Keratinocyte (primary cell): Measurements from ENCODE around the gene NGDN. TPM values are rescaled to one million over a fixed set of nuclear protein-coding genes. Genes with fewer than 3 reads are reported as not detected.

Experiments used
- DNase-seq: peaks from one replicate; pipeline ENCODE4 v3.0.0-alpha.2; 2011; ENCODE audit warnings: low read depth, missing footprints, low spot score
- FAIRE-seq: peaks from 2 replicates; lab custom pipeline; 2011; peaks lifted over from hg19 to GRCh38; lab: Jason Lieb, UNC
- H2AFZ ChIP-seq: 2 replicates; pipeline ENCODE4 v1.6.0; 2012; ENCODE audit warnings: low read length, control low read depth, inconsistent platforms; ENCODE audit not compliant: control insufficient read depth
- H3K27ac ChIP-seq: 2 replicates; pipeline ENCODE4 v1.5.1; 2011; ENCODE audit warnings: low read length; ENCODE audit not compliant: control insufficient read depth, insufficient read depth
- H3K27me3 ChIP-seq: 3 replicates; pipeline ENCODE4 v1.6.0; 2011; ENCODE audit warnings: low read length; ENCODE audit not compliant: control insufficient read depth, insufficient read depth; ENCODE audit errors: extremely low read depth
- H3K36me3 ChIP-seq, 2 experiments: 2 replicates in 1 of 2; 3 replicates in 1 of 2; pipeline ENCODE4 v1.5.1; 2011; ENCODE audit warnings: low read length in 2 of 2, mild to moderate bottlenecking in 1 of 2; ENCODE audit not compliant: control insufficient read depth in 2 of 2, insufficient read depth in 2 of 2; ENCODE audit errors: extremely low read depth in 1 of 2
- H3K4me1 ChIP-seq: 3 replicates; pipeline ENCODE4 v1.5.1; 2011; ENCODE audit warnings: low read length; ENCODE audit not compliant: control insufficient read depth, insufficient read depth; ENCODE audit errors: extremely low read depth
- H3K4me2 ChIP-seq: 3 replicates; pipeline ENCODE4 v1.6.0; 2011; ENCODE audit warnings: low read depth, low read length; ENCODE audit not compliant: control insufficient read depth, insufficient read depth; ENCODE audit errors: extremely low read depth
- H3K4me3 ChIP-seq, 3 experiments: fragments of 200-600 bp in 1 of 3; sonication (generic) in 1 of 3; 2 replicates in 2 of 3; 3 replicates in 1 of 3; pipeline ENCODE4 v1.5.1; 2011 to 2016; ENCODE audit warnings: low read length in 3 of 3, mild to moderate bottlenecking in 3 of 3, control low read depth in 2 of 3, inconsistent platforms in 1 of 3, low read depth in 1 of 3, mixed read lengths in 1 of 3, mixed run types in 1 of 3, moderate library complexity in 1 of 3; ENCODE audit not compliant: control insufficient read depth in 2 of 3, insufficient read depth in 2 of 3; ENCODE audit errors: extremely low read depth in 1 of 3
- H3K79me2 ChIP-seq: 2 replicates; pipeline ENCODE4 v1.6.0; 2012; ENCODE audit warnings: low read length; ENCODE audit not compliant: control insufficient read depth, insufficient read depth
- H3K9ac ChIP-seq: 3 replicates; pipeline ENCODE4 v1.6.0; 2011; ENCODE audit warnings: low read length; ENCODE audit not compliant: control insufficient read depth, insufficient read depth; ENCODE audit errors: extremely low read depth
- H3K9me1 ChIP-seq: 3 replicates; pipeline ENCODE4 v1.6.0; 2011; ENCODE audit warnings: low read length; ENCODE audit not compliant: control insufficient read depth, insufficient read depth; ENCODE audit errors: extremely low read depth
- H3K9me3 ChIP-seq: 2 replicates; pipeline ENCODE4 v1.5.1; 2012; ENCODE audit warnings: low read depth, low read length; ENCODE audit not compliant: control insufficient read depth
- H4K20me1 ChIP-seq: 3 replicates; pipeline ENCODE4 v1.6.0; 2011; ENCODE audit warnings: low read length; ENCODE audit not compliant: control insufficient read depth, insufficient read depth; ENCODE audit errors: extremely low read depth
- CTCF ChIP-seq, 3 experiments: IDR thresholded peaks in 1 of 3; conservative IDR thresholded peaks in 1 of 3; optimal IDR thresholded peaks in 1 of 3; 2 replicates in 2 of 3; 3 replicates in 1 of 3; pipeline versions ENCODE3 to v1.5.1; 2011; ENCODE audit warnings: low read length in 3 of 3, mild to moderate bottlenecking in 3 of 3, moderate library complexity in 2 of 3, control low read depth in 1 of 3, inconsistent platforms in 1 of 3; ENCODE audit not compliant: insufficient read depth in 2 of 3; ENCODE audit errors: extremely low read depth in 1 of 3
- EZH2 ChIP-seq: IDR thresholded peaks from one replicate; pipeline ENCODE4 v1.6.1; 2012; ENCODE audit warnings: inconsistent platforms, mild to moderate bottlenecking, low read length, moderate library complexity
- dilution Hi-C: fragments of 300-500 bp; cut with MboI; formaldehyde crosslinking; loops from one replicate; pipeline ENCODE4 v1.7.0; 2020; ENCODE audit warnings: low sequenced_read_pairs; ENCODE audit not compliant: extremely low pct_ligation_motif_present
- polyA plus RNA-seq, 5 experiments: library from polyadenylated mRNA; depleted of rRNA in 3 of 5; stranded (reverse) in 3 of 5; stranded (forward) in 1 of 5; unstranded in 1 of 5; fragments of >200 nt; gene quantifications; 1 replicate in 1 of 5; 2 replicates in 3 of 5; 3 replicates in 1 of 5; pipeline versions ENCODE4 v1.2.1 to v1.2.3, GENCODE V29; 2011 to 2012; ENCODE audit warnings: missing spikeins in 2 of 5, low read depth in 1 of 5, low replicate concordance in 1 of 5

Gene NGDN
- polyA plus RNA-seq, 1 donor (not counting 4 experiments of a cell fraction or from before 2014, with no cell fraction given), result 58.7 TPM

- no peaks in the 10 kb centered on the region for H3K9me1 ChIP-seq
- dilution Hi-C loops, result no loop called here
- H3K9me3 ChIP-seq, result no peaks in the 10 kb centered on the region
- H3K4me2 ChIP-seq, result no peak overlapping the region
- H3K9ac ChIP-seq, result no peak overlapping the region
- H3K4me1 ChIP-seq, result peaks cover 5% of the 10 kb centered on the region
- DNase-seq (no peak), FAIRE-seq (no peak)
- H4K20me1 ChIP-seq, result no peaks in the 10 kb centered on the region
- no peak overlapping the region for H3K27ac ChIP-seq
- no peak overlapping the region for H2AFZ ChIP-seq
- H3K36me3 ChIP-seq, result no peaks in the 10 kb centered on the region
- H3K79me2 ChIP-seq, result no peaks in the 10 kb centered on the region
- no peak overlapping the region for H3K4me3 ChIP-seq
- H3K27me3 ChIP-seq, result peaks cover 4% of the 10 kb centered on the region
- no peak for TF ChIP-seq EZH2
- TF ChIP-seq CTCF (optimal IDR thresholded peaks at IDR 0.05 in 1 of 3, IDR thresholded peaks at IDR 0.05 in 1 of 3, conservative IDR thresholded peaks at IDR 0.05 in 1 of 3; ENCODE audit: extremely low read depth in 1 of 3, insufficient read depth in 2 of 3, low read length in 3 of 3), result no peak
Measured at GRCh38 chr14:23444314-23444713, 25.2 kb upstream of the NGDN start.

- Histone ChIP-seq H3K27me3 (peaks cover 4% of the 10 kb centered on the region), H4K20me1 (no peaks in the 10 kb centered on the region), H3K4me1 (peaks cover 5% of the 10 kb centered on the region), H3K4me2 (no peak overlapping the region), H2AFZ (no peak overlapping the region), H3K9ac (no peak overlapping the region), H3K4me3 (no peak overlapping the region), H3K9me1 (no peaks in the 10 kb centered on the region), H3K79me2 (no peaks in the 10 kb centered on the region), H3K27ac (no peak overlapping the region), H3K9me3 (no peaks in the 10 kb centered on the region), H3K36me3 (no peaks in the 10 kb centered on the region)
- TF ChIP-seq CTCF (optimal IDR thresholded peaks at IDR 0.05 in 1 of 3, IDR thresholded peaks at IDR 0.05 in 1 of 3, conservative IDR thresholded peaks at IDR 0.05 in 1 of 3; ENCODE audit: extremely low read depth in 1 of 3, insufficient read depth in 2 of 3, low read length in 3 of 3), result no peak
- no peak for TF ChIP-seq EZH2
- DNase-seq, result no peak
- dilution Hi-C loops, result no loop called here
- FAIRE-seq, result no peak
Measured at GRCh38 chr14:23445773-23446172, 23.7 kb upstream of the NGDN start.
